ENCODE data around the gene DYNC1I1.

Gene DYNC1I1

GRCh38 chr7:95972523-95972922, 200.2 kb downstream of the DYNC1I1 start:
- Histone ChIP-seq H3K79me2 (ENCODE audit: insufficient read depth, low read length) (no peaks in the 10 kb centered on the region), H3K27ac (ENCODE audit: low read depth, low read length) (no peak overlapping the region), H3K4me3 (ENCODE audit: insufficient read depth, low read length, poor library complexity, severe bottlenecking) (no peak overlapping the region), H3K9me3 (ENCODE audit: insufficient read depth, low read length) (no peaks in the 10 kb centered on the region), H4K20me1 (ENCODE audit: low read depth, low read length) (no peaks in the 10 kb centered on the region), H3K9ac (ENCODE audit: low read length) (no peak overlapping the region), H3K4me2 (ENCODE audit: low read depth, low read length, poor library complexity, severe bottlenecking) (no peak overlapping the region), H3K27me3 (ENCODE audit: low read length) (no peaks in the 10 kb centered on the region), H3K9me2 (replicated peaks; ENCODE audit: insufficient read depth, low read length) (no peaks in the 10 kb centered on the region), H3K36me3 (ENCODE audit: low read length) (no peaks in the 10 kb centered on the region), H2AFZ (ENCODE audit: low read depth, low read length, severe bottlenecking) (no peak overlapping the region), H3F3A (ENCODE audit: insufficient read depth) (no peaks in the 10 kb centered on the region)
- TF ChIP-seq EZH2phosphoT487 (conservative IDR thresholded peaks at IDR 0.05; ENCODE audit: low read length) = no peak
- TF ChIP-seq, protein P1, sequence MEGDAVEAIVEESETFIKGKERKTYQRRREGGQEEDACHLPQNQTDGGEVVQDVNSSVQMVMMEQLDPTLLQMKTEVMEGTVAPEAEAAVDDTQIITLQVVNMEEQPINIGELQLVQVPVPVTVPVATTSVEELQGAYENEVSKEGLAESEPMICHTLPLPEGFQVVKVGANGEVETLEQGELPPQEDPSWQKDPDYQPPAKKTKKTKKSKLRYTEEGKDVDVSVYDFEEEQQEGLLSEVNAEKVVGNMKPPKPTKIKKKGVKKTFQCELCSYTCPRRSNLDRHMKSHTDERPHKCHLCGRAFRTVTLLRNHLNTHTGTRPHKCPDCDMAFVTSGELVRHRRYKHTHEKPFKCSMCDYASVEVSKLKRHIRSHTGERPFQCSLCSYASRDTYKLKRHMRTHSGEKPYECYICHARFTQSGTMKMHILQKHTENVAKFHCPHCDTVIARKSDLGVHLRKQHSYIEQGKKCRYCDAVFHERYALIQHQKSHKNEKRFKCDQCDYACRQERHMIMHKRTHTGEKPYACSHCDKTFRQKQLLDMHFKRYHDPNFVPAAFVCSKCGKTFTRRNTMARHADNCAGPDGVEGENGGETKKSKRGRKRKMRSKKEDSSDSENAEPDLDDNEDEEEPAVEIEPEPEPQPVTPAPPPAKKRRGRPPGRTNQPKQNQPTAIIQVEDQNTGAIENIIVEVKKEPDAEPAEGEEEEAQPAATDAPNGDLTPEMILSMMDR (IDR thresholded peaks at IDR 0.05; ENCODE audit: insufficient read depth, low read length, poor library complexity, severe bottlenecking) = no peak

- no peak for TF ChIP-seq EZH2phosphoT487 (conservative IDR thresholded peaks at IDR 0.05; ENCODE audit: low read length)
- TF ChIP-seq, protein P1 (IDR thresholded peaks at IDR 0.05; ENCODE audit: insufficient read depth, low read length, poor library complexity, severe bottlenecking) = no peak
- no peaks in the 10 kb centered on the region for H4K20me1 ChIP-seq (ENCODE audit: low read depth, low read length)
- no peaks in the 10 kb centered on the region for H3K27me3 ChIP-seq (ENCODE audit: low read length)
- H3K9me3 ChIP-seq (ENCODE audit: insufficient read depth, low read length) = no peaks in the 10 kb centered on the region
- H3K4me2 ChIP-seq (ENCODE audit: low read depth, low read length, poor library complexity, severe bottlenecking) = no peak overlapping the region
- no peaks in the 10 kb centered on the region for H3K79me2 ChIP-seq (ENCODE audit: insufficient read depth, low read length)
- H3F3A ChIP-seq (ENCODE audit: insufficient read depth) = no peaks in the 10 kb centered on the region
- H3K27ac ChIP-seq (ENCODE audit: low read depth, low read length) = no peak overlapping the region
- H3K9ac ChIP-seq (ENCODE audit: low read length) = no peak overlapping the region
- H3K4me3 ChIP-seq (ENCODE audit: insufficient read depth, low read length, poor library complexity, severe bottlenecking) = no peak overlapping the region
- no peaks in the 10 kb centered on the region for H3K9me2 ChIP-seq (replicated peaks; ENCODE audit: insufficient read depth, low read length)
- no peak overlapping the region for H2AFZ ChIP-seq (ENCODE audit: low read depth, low read length, severe bottlenecking)
- H3K36me3 ChIP-seq (ENCODE audit: low read length) = no peaks in the 10 kb centered on the region
Measured at GRCh38 chr7:95974108-95974507, 201.8 kb downstream of the DYNC1I1 start.

GRCh38 chr7:95976369-95977060, 204.2 kb downstream of the DYNC1I1 start:
- Histone ChIP-seq H3F3A (ENCODE audit: insufficient read depth) (no peaks in the 10 kb centered on the region), H3K27ac (ENCODE audit: low read depth, low read length) (no peak overlapping the region), H3K4me2 (ENCODE audit: low read depth, low read length, poor library complexity, severe bottlenecking) (no peak overlapping the region), H3K27me3 (ENCODE audit: low read length) (no peaks in the 10 kb centered on the region), H3K4me3 (ENCODE audit: insufficient read depth, low read length, poor library complexity, severe bottlenecking) (no peak overlapping the region), H4K20me1 (ENCODE audit: low read depth, low read length) (no peaks in the 10 kb centered on the region), H3K9me3 (ENCODE audit: insufficient read depth, low read length) (no peaks in the 10 kb centered on the region), H3K79me2 (ENCODE audit: insufficient read depth, low read length) (no peaks in the 10 kb centered on the region), H2AFZ (ENCODE audit: low read depth, low read length, severe bottlenecking) (no peak overlapping the region), H3K9me2 (replicated peaks; ENCODE audit: insufficient read depth, low read length) (no peaks in the 10 kb centered on the region), H3K9ac (ENCODE audit: low read length) (no peak overlapping the region), H3K36me3 (ENCODE audit: low read length) (no peaks in the 10 kb centered on the region)
- TF ChIP-seq, protein P1 (IDR thresholded peaks at IDR 0.05; ENCODE audit: insufficient read depth, low read length, poor library complexity, severe bottlenecking) = no peak
- no peak for TF ChIP-seq EZH2phosphoT487 (conservative IDR thresholded peaks at IDR 0.05; ENCODE audit: low read length)
